SJCRH30 (cell line): ENCODE measurements around the gene CCNY. TPM values are rescaled to one million over a fixed set of nuclear protein-coding genes. Genes with fewer than 3 reads are reported as not detected.
"Not testable (repeated sequence)": the region's sequence is repeated elsewhere in the genome, so short reads cannot be mapped to it uniquely, and the experiment has no call there.

Experiments
- DNase-seq, 2 experiments: peaks; one replicate each; pipeline ENCODE4 v3.0.0-alpha.2; 2015 to 2020
- H3K27ac ChIP-seq: fragments of 250-450 bp; sonication (Bioruptor Pico); 2 replicates; pipeline ENCODE4 v1.5.1; 2020; ENCODE audit warnings: mild to moderate bottlenecking, moderate library complexity
- H3K27me3 ChIP-seq: fragments of 250-450 bp; sonication (Bioruptor Pico); 2 replicates; pipeline ENCODE4 v1.5.1; 2020; ENCODE audit warnings: mild to moderate bottlenecking, moderate library complexity
- H3K36me3 ChIP-seq: fragments of 250-450 bp; sonication (Bioruptor Pico); 2 replicates; pipeline ENCODE4 v1.5.1; 2020; ENCODE audit warnings: mild to moderate bottlenecking, moderate library complexity
- H3K4me1 ChIP-seq: fragments of 250-450 bp; sonication (Bioruptor Pico); 2 replicates; pipeline ENCODE4 v1.5.1; 2020; ENCODE audit warnings: mild to moderate bottlenecking, moderate library complexity
- H3K4me3 ChIP-seq: fragments of 250-450 bp; sonication (Bioruptor Pico); 2 replicates; pipeline ENCODE4 v1.5.1; 2020; ENCODE audit warnings: mild to moderate bottlenecking, moderate library complexity
- H3K9me3 ChIP-seq: fragments of 250-450 bp; sonication (Bioruptor Pico); replicated peaks from 2 replicates; pipeline ENCODE4 v1.5.1; 2020; ENCODE audit warnings: mild to moderate bottlenecking, moderate library complexity
- total RNA-seq: library from RNA; depleted of rRNA; stranded (reverse); fragments of >200 nt; shearing (Covaris generic); gene quantifications from 2 replicates; pipeline ENCODE4 v1.2.3, GENCODE V29; 2014

CCNY gene
- total RNA-seq, 1 experiment from 2014 or later = 47.2 TPM

GRCh38 chr10:35407696-35408095, 71.4 kb downstream of the CCNY start:
- not testable (repeated sequence) for H3K27me3 ChIP-seq, H3K4me3 ChIP-seq, H3K36me3 ChIP-seq, DNase-seq, H3K9me3 ChIP-seq
- H3K27ac ChIP-seq = peak overlapping the region; percentile 75; the same call in 1 of the 2 replicates
- peaks cover 40% of the 10 kb centered on the region for H3K4me1 ChIP-seq

GRCh38 chr10:35409094-35409582, 72.8 kb downstream of the CCNY start:
- no peak overlapping the region for H3K4me3 ChIP-seq
- H3K4me1 ChIP-seq = peaks cover 52% of the 10 kb centered on the region
- no peaks in the 10 kb centered on the region for H3K27me3 ChIP-seq
- H3K36me3 ChIP-seq = no peaks in the 10 kb centered on the region
- no peaks in the 10 kb centered on the region for H3K9me3 ChIP-seq
- peak overlapping the region; percentile 75 for H3K27ac ChIP-seq
- peak; percentile 93 to 96 for DNase-seq

GRCh38 chr10:35409808-35410207, 73.5 kb downstream of the CCNY start:
- Histone ChIP-seq H3K27ac (peak overlapping the region; percentile 75), H3K4me3 (no peak overlapping the region), H3K27me3 (no peaks in the 10 kb centered on the region), H3K36me3 (no peaks in the 10 kb centered on the region), H3K9me3 (no peaks in the 10 kb centered on the region), H3K4me1 (peaks cover 59% of the 10 kb centered on the region)
- DNase-seq = no peak

GRCh38 chr10:35412003-35412723, 75.9 kb downstream of the CCNY start:
- Histone ChIP-seq H3K4me1 (peaks cover 82% of the 10 kb centered on the region), H3K9me3 (no peaks in the 10 kb centered on the region), H3K4me3 (peak overlapping the region; percentile 43; the same call in 1 of the 2 replicates), H3K27ac (peak overlapping the region; percentile 79), H3K27me3 (no peaks in the 10 kb centered on the region), H3K36me3 (no peaks in the 10 kb centered on the region)
- DNase-seq = peak; percentile 77 to 83

- peak overlapping the region; percentile 43 for H3K4me3 ChIP-seq
- H3K27me3 ChIP-seq = no peaks in the 10 kb centered on the region
- peak overlapping the region; percentile 79 for H3K27ac ChIP-seq
- peaks cover 88% of the 10 kb centered on the region for H3K4me1 ChIP-seq
- DNase-seq = peak in 1 of 2 experiments; percentile 38
- no peaks in the 10 kb centered on the region for H3K36me3 ChIP-seq
- no peaks in the 10 kb centered on the region for H3K9me3 ChIP-seq
Measured at GRCh38 chr10:35412900-35413491, 76.7 kb downstream of the CCNY start.

- no peak for DNase-seq
- Histone ChIP-seq H3K27ac (peak overlapping the region; percentile 79), H3K9me3 (no peaks in the 10 kb centered on the region), H3K4me1 (peaks cover 78% of the 10 kb centered on the region), H3K27me3 (no peaks in the 10 kb centered on the region), H3K36me3 (no peaks in the 10 kb centered on the region), H3K4me3 (no peak overlapping the region; the same call in 1 of the 2 replicates)
Measured at GRCh38 chr10:35413985-35414861, 77.9 kb downstream of the CCNY start.

- no peaks in the 10 kb centered on the region for H3K36me3 ChIP-seq
- no peak overlapping the region; the same call in 1 of the 2 replicates for H3K27ac ChIP-seq
- H3K27me3 ChIP-seq = no peaks in the 10 kb centered on the region
- peaks cover 66% of the 10 kb centered on the region for H3K4me1 ChIP-seq
- H3K4me3 ChIP-seq = no peak overlapping the region
- H3K9me3 ChIP-seq = no peaks in the 10 kb centered on the region
- DNase-seq = no peak
Measured at GRCh38 chr10:35415505-35415904, 79.2 kb downstream of the CCNY start.

GRCh38 chr10:35416619-35417312, 80.5 kb downstream of the CCNY start:
- Histone ChIP-seq H3K27ac (peak overlapping the region; percentile 53), H3K27me3 (no peaks in the 10 kb centered on the region), H3K9me3 (no peaks in the 10 kb centered on the region), H3K4me3 (no peak overlapping the region), H3K4me1 (peaks cover 59% of the 10 kb centered on the region), H3K36me3 (no peaks in the 10 kb centered on the region)
- peak; percentile 79 to 87 for DNase-seq

GRCh38 chr10:35417313-35417625, 81.0 kb downstream of the CCNY start:
- no peaks in the 10 kb centered on the region for H3K9me3 ChIP-seq
- peak overlapping the region; percentile 53 for H3K27ac ChIP-seq
- peaks cover 59% of the 10 kb centered on the region for H3K4me1 ChIP-seq

GRCh38 chr10:35417795-35418194, 81.5 kb downstream of the CCNY start:
- no peak overlapping the region for H3K27ac ChIP-seq
- peaks cover 60% of the 10 kb centered on the region for H3K4me1 ChIP-seq
- H3K4me3 ChIP-seq = no peak overlapping the region
- H3K36me3 ChIP-seq = no peaks in the 10 kb centered on the region
- H3K27me3 ChIP-seq = no peaks in the 10 kb centered on the region
- no peak for DNase-seq
- H3K9me3 ChIP-seq = no peaks in the 10 kb centered on the region

More at GRCh38 chr10:35417313-35417625, 81.0 kb downstream of the CCNY start:
- no peak for DNase-seq
- no peaks in the 10 kb centered on the region for H3K36me3 ChIP-seq
- H3K4me3 ChIP-seq = no peak overlapping the region
- H3K27me3 ChIP-seq = no peaks in the 10 kb centered on the region

GRCh38 chr10:35418580-35418979, 82.3 kb downstream of the CCNY start:
- peaks cover 54% of the 10 kb centered on the region for H3K4me1 ChIP-seq
- H3K27ac ChIP-seq, H3K4me3 ChIP-seq, DNase-seq, H3K36me3 ChIP-seq, H3K9me3 ChIP-seq, H3K27me3 ChIP-seq: not testable (repeated sequence)

GRCh38 chr10:35420044-35420443, 83.7 kb downstream of the CCNY start:
- Histone ChIP-seq H3K4me3 (no peak overlapping the region), H3K27me3 (no peaks in the 10 kb centered on the region)
- no peak for DNase-seq

GRCh38 chr10:35420827-35421552, 84.7 kb downstream of the CCNY start:
- H3K27ac ChIP-seq = peak overlapping the region; percentile 20
- H3K9me3 ChIP-seq = no peaks in the 10 kb centered on the region
- H3K36me3 ChIP-seq = no peaks in the 10 kb centered on the region
- no peak for DNase-seq
- H3K4me3 ChIP-seq = no peak overlapping the region
- no peaks in the 10 kb centered on the region for H3K27me3 ChIP-seq
- peaks cover 30% of the 10 kb centered on the region for H3K4me1 ChIP-seq

More at GRCh38 chr10:35420044-35420443, 83.7 kb downstream of the CCNY start:
- Histone ChIP-seq H3K27ac (no peak overlapping the region), H3K9me3 (no peaks in the 10 kb centered on the region), H3K4me1 (peaks cover 39% of the 10 kb centered on the region), H3K36me3 (no peaks in the 10 kb centered on the region)
